ENCODE data around the gene SIPA1.
"Not testable (repeated sequence)": the region's sequence is repeated elsewhere in the genome, so short reads cannot be mapped to it uniquely, and the experiment has no call there.

Gene SIPA1

GRCh38 chr11:65661599-65662246 lies 23.8 kb downstream of the SIPA1 start:
- DNase-seq: no peak

- no peak for DNase-seq
These were observed 24.4 kb downstream of the SIPA1 start for GRCh38 chr11:65662247-65662798.

GRCh38 chr11:65662799-65663638 lies 25.1 kb downstream of the SIPA1 start, which contains the start of gene RELA:
TSS of gene RELA (minus strand) at chr11:65662916. CDS start at chr11:65662832, 84 bp downstream.
- DNase-seq: peak; percentile 75 to 90

- DNase-seq: no peak
These were observed 25.8 kb downstream of the SIPA1 start for GRCh38 chr11:65663639-65664200.

- no peak for DNase-seq
These were observed 34.4 kb downstream of the SIPA1 start for GRCh38 chr11:65672180-65672860.

- DNase-seq: no peak
These were observed 35.1 kb downstream of the SIPA1 start for GRCh38 chr11:65672982-65673381.

- no peak for DNase-seq
These were observed 42.4 kb downstream of the SIPA1 start for GRCh38 chr11:65680192-65680743.

- DNase-seq: not testable (repeated sequence)
These were observed 45.6 kb downstream of the SIPA1 start for GRCh38 chr11:65683480-65683879.

- DNase-seq: no peak
These were observed 48.1 kb downstream of the SIPA1 start for GRCh38 chr11:65685981-65686380.

- not testable (repeated sequence) for DNase-seq
These were observed 53.9 kb downstream of the SIPA1 start for GRCh38 chr11:65691847-65692246.

- no peak for DNase-seq
These were observed 54.5 kb downstream of the SIPA1 start for GRCh38 chr11:65692367-65692766.

- peak; percentile 62 to 67 for DNase-seq
These were observed 57.7 kb downstream of the SIPA1 start for GRCh38 chr11:65695459-65696241.

- DNase-seq: no peak
These were observed 59.1 kb downstream of the SIPA1 start for GRCh38 chr11:65696802-65697552.

- no peak for DNase-seq
These were observed 60.3 kb downstream of the SIPA1 start for GRCh38 chr11:65698205-65698604.

- no peak for DNase-seq
These were observed 61.4 kb downstream of the SIPA1 start for GRCh38 chr11:65699306-65699705.

- no peak for DNase-seq
These were observed 62.5 kb downstream of the SIPA1 start for GRCh38 chr11:65700399-65700798.
